ENCODE measurements around the gene RAB7A. TPM values are rescaled to one million over a fixed set of nuclear protein-coding genes. Genes with fewer than 3 reads are reported as not detected.

Gene RAB7A
- total and polyA plus RNA-seq, 2 of the 8 experiments (the other 6 are each of a cell fraction or from before 2014, with no cell fraction given) = 179 to 195 TPM

- 89% methylated on average over 2 of the region's 2 CpGs; no CpG with 5 or more reads in 1 of the 2 experiments for WGBS, 2 experiments (ENCODE audit: extremely low coverage in 1 of 2, insufficient coverage in 1 of 2, insufficient read length in 1 of 2, insufficient replicate concordance in 2 of 2, low coverage in 1 of 2, low lambda C conversion rate in 2 of 2, missing lambda C conversion rate in 1 of 2)
- Histone ChIP-seq H4K20me1 (replicated peaks in 1 of 2; ENCODE audit: control insufficient read depth in 1 of 2, insufficient read depth in 2 of 2, low read length in 2 of 2) (peaks cover 6 to 8% of the 10 kb centered on the region in 2 experiments), H3K36me3 (ENCODE audit: control insufficient read depth in 2 of 4, insufficient read depth in 4 of 4, low read length in 3 of 4) (no peaks in the 10 kb centered on the region), H3K79me2 (ENCODE audit: control insufficient read depth in 1 of 2, insufficient read depth in 2 of 2, low read length in 2 of 2) (no peaks in the 10 kb centered on the region), H3K23ac (ENCODE audit: insufficient read length) (no peak overlapping the region), H3K27ac (ENCODE audit: low read depth, low read length) (no peak overlapping the region), H3K9me3 (ENCODE audit: insufficient read depth in 2 of 2, low read depth in 1 of 2, low read length in 1 of 2) (no peaks in the 10 kb centered on the region), H3K9ac (replicated peaks in 1 of 4; ENCODE audit: extremely low read depth in 1 of 4, low read depth in 3 of 4, low read length in 3 of 4) (no peak overlapping the region), H3K56ac (replicated peaks; ENCODE audit: insufficient read length, low read depth, low read length) (no peak overlapping the region), H3K4me2 (ENCODE audit: insufficient read depth in 1 of 2, low read depth in 2 of 2, low read length in 2 of 2) (no peak overlapping the region), H2BK12ac (ENCODE audit: low read depth, low read length) (no peak overlapping the region), H2BK5ac (ENCODE audit: low read depth, low read length) (no peak overlapping the region), H2AK5ac (ENCODE audit: low read depth, low read length) (no peak overlapping the region), H2BK120ac (replicated peaks; ENCODE audit: low read depth, low read length) (no peak overlapping the region), H2BK15ac (ENCODE audit: low read length) (no peak overlapping the region), H3K4me3 (ENCODE audit: extremely low read depth in 1 of 4, insufficient read depth in 2 of 4, low read depth in 3 of 4, low read length in 4 of 4) (no peak overlapping the region), H2AFZ (ENCODE audit: low read length) (no peak overlapping the region), H4K8ac (ENCODE audit: extremely low read depth, insufficient read depth, low read length) (no peak overlapping the region), H3K23me2 (ENCODE audit: low read depth, low read length) (no peaks in the 10 kb centered on the region; the same call in 1 of the 2 replicates), H3K4me1 (replicated peaks in 1 of 4; ENCODE audit: control insufficient read depth in 3 of 4, insufficient read depth in 4 of 4, low read length in 3 of 4) (peaks cover 0 to 9% (median 4%) of the 10 kb centered on the region in 4 experiments; a peak in 4 of 7 replicates), H2BK20ac (ENCODE audit: low read length) (no peak overlapping the region), H3K18ac (ENCODE audit: extremely low read depth, low read length) (no peak overlapping the region), H4K91ac (replicated peaks; ENCODE audit: insufficient read length, low read length) (no peak overlapping the region), H4K5ac (ENCODE audit: insufficient read length, low read depth, low read length) (no peak overlapping the region), H3K4ac (replicated peaks; ENCODE audit: insufficient read length, low read depth, low read length) (no peak overlapping the region), H3K79me1 (ENCODE audit: low read depth, low read length) (no peaks in the 10 kb centered on the region), H3K14ac (ENCODE audit: insufficient read length) (no peak overlapping the region), H3K27me3 (replicated peaks in 1 of 4; ENCODE audit: control insufficient read depth in 3 of 4, extremely low read depth in 1 of 4, insufficient read depth in 3 of 4, low read length in 3 of 4) (peaks cover 3 to 22% (median 14%) of the 10 kb centered on the region in 4 experiments)
- POLR2A ChIA-PET (ENCODE audit: partially characterized antibody) = interaction anchor here (0.9 to 4.1 kb wide), 4 partner anchors 10 to 50 kb away, joined by 3 to 44 read pairs (median 9); partner anchors contain the start of gene RAB7A
- CTCF ChIA-PET (ENCODE audit: partially characterized antibody) = interaction anchor here (0.6 to 7.8 kb wide), 8 partner anchors 10 to 115 kb away, joined by 3 to 64 read pairs (median 8); no protein-coding TSS in a partner anchor
- DNase-seq (ENCODE audit: low read depth in 1 of 2, low spot score in 2 of 2) = no peak
- no peak for FAIRE-seq
- TF ChIP-seq MAFK (IDR thresholded peaks at IDR 0.05; ENCODE audit: low read depth, low read length) (no peak), NANOG (IDR thresholded peaks at IDR 0.05; ENCODE audit: insufficient read depth, low read depth, low read length, poor library complexity, severe bottlenecking) (no peak), RAD21 (IDR thresholded peaks at IDR 0.05 in 1 of 2, conservative IDR thresholded peaks at IDR 0.05 in 1 of 2; ENCODE audit: low read depth in 2 of 2, low read length in 2 of 2) (no peak), TAF7 (optimal IDR thresholded peaks at IDR 0.05; ENCODE audit: borderline replicate concordance, low read depth, low read length) (no peak), SIRT6 (IDR thresholded peaks at IDR 0.05; ENCODE audit: low read length) (no peak), SAP30 (IDR thresholded peaks at IDR 0.05; ENCODE audit: insufficient read depth, insufficient replicate concordance, low read length) (no peak), CTCF (IDR thresholded peaks at IDR 0.05; ENCODE audit: control extremely low read depth in 1 of 3, insufficient read depth in 1 of 3, low read depth in 1 of 3, low read length in 3 of 3) (no peak), POLR2AphosphoS5 (IDR thresholded peaks at IDR 0.05; ENCODE audit: low read depth, low read length) (no peak), RXRA (IDR thresholded peaks at IDR 0.05; ENCODE audit: insufficient read depth, low read depth, low read length) (no peak), BACH1 (IDR thresholded peaks at IDR 0.05; ENCODE audit: low read length) (no peak), KDM1A (IDR thresholded peaks at IDR 0.05; ENCODE audit: borderline replicate concordance, low read length) (no peak)
Measured at GRCh38 chr3:128679338-128679737, 46.6 kb upstream of the RAB7A start.

Measured in H1 (cell line).